KOPT-K1 (cell line): ENCODE measurements around the gene BANF1.

Experiments used
- H3K27ac ChIP-seq: fragments of 200-600 bp; sonication (generic); 2 replicates; pipeline ENCODE4 v1.5.1; 2016; ENCODE audit warnings: antibody characterized with exemption, mild to moderate bottlenecking, low read depth, low read length; ENCODE audit not compliant: poor library complexity, severe bottlenecking
- H3K36me3 ChIP-seq: fragments of 200-600 bp; sonication (generic); 2 replicates; pipeline ENCODE4 v1.5.1; 2017; ENCODE audit warnings: antibody characterized with exemption, mild to moderate bottlenecking, low read length, moderate library complexity; ENCODE audit not compliant: insufficient read depth
- H3K9me3 ChIP-seq: fragments of 200-600 bp; sonication (generic); 2 replicates; pipeline ENCODE4 v1.5.1; 2017; ENCODE audit warnings: antibody characterized with exemption, low read length, mild to moderate bottlenecking; ENCODE audit not compliant: insufficient read depth, poor library complexity, severe bottlenecking

The BANF1 gene

GRCh38 chr11:66001942-66002647 lies at the start of gene BANF1, which contains the start of gene EIF1AD:
TSS of gene BANF1 (plus strand) at chr11:66002503. CDS start at chr11:66003251, 748 bp downstream.
TSS of gene EIF1AD (minus strand) at chr11:66002157. CDS start at chr11:66000389, 1,768 bp downstream.
- Histone ChIP-seq H3K36me3 (peaks cover 71% of the 10 kb centered on the region), H3K9me3 (no peaks in the 10 kb centered on the region), H3K27ac (peak within 1 kb of the TSS; percentile 87)

- H3K27ac ChIP-seq = no peak overlapping the region
These were observed 48.8 kb upstream of the BANF1 start for GRCh38 chr11:65953471-65953870.

GRCh38 chr11:65954771-65955170 lies 47.5 kb upstream of the BANF1 start:
- H3K36me3 ChIP-seq = no peaks in the 10 kb centered on the region
- H3K27ac ChIP-seq = no peak overlapping the region
- no peaks in the 10 kb centered on the region for H3K9me3 ChIP-seq

More at GRCh38 chr11:65953471-65953870, 48.8 kb upstream of the BANF1 start:
- H3K36me3 ChIP-seq = no peaks in the 10 kb centered on the region
- no peaks in the 10 kb centered on the region for H3K9me3 ChIP-seq

GRCh38 chr11:65958291-65958690 lies 44.0 kb upstream of the BANF1 start:
- H3K27ac ChIP-seq = peak overlapping the region; percentile 13
- no peaks in the 10 kb centered on the region for H3K9me3 ChIP-seq
- 0 out of 2 replicates have a peak, but pooled peaks cover 2% of the 10 kb centered on the region for H3K36me3 ChIP-seq

GRCh38 chr11:65958774-65959420 lies 43.4 kb upstream of the BANF1 start:
- Histone ChIP-seq H3K36me3 (peaks cover 8% of the 10 kb centered on the region), H3K27ac (peak overlapping the region; percentile 13), H3K9me3 (no peaks in the 10 kb centered on the region)

GRCh38 chr11:65960824-65961266 lies 41.5 kb upstream of the BANF1 start:
- no peaks in the 10 kb centered on the region for H3K9me3 ChIP-seq
- peaks cover 27% of the 10 kb centered on the region for H3K36me3 ChIP-seq
- peak overlapping the region; percentile 82 for H3K27ac ChIP-seq

GRCh38 chr11:65961267-65962140 lies 40.8 kb upstream of the BANF1 start, which contains the start of gene SART1:
TSS of gene SART1 (plus strand) at chr11:65961734. CDS start at chr11:65961781, 47 bp downstream.
- peak within 1 kb of the TSS; percentile 82 for H3K27ac ChIP-seq
- peaks cover 34% of the 10 kb centered on the region for H3K36me3 ChIP-seq
- no peaks in the 10 kb centered on the region for H3K9me3 ChIP-seq

GRCh38 chr11:65962141-65962564 lies 40.1 kb upstream of the BANF1 start:
- H3K27ac ChIP-seq = peak overlapping the region; percentile 82
- H3K36me3 ChIP-seq = peaks cover 40% of the 10 kb centered on the region
- H3K9me3 ChIP-seq = no peaks in the 10 kb centered on the region

- Histone ChIP-seq H3K27ac (no peak overlapping the region), H3K9me3 (no peaks in the 10 kb centered on the region), H3K36me3 (peaks cover 68% of the 10 kb centered on the region)
These were observed 37.4 kb upstream of the BANF1 start for GRCh38 chr11:65964906-65965305.

GRCh38 chr11:65965986-65966762 lies 36.1 kb upstream of the BANF1 start:
- Histone ChIP-seq H3K9me3 (no peaks in the 10 kb centered on the region), H3K27ac (no peak overlapping the region), H3K36me3 (peaks cover 77% of the 10 kb centered on the region)

GRCh38 chr11:65967329-65967934 lies 34.9 kb upstream of the BANF1 start:
- H3K27ac ChIP-seq = no peak overlapping the region
- H3K36me3 ChIP-seq = peaks cover 87% of the 10 kb centered on the region
- H3K9me3 ChIP-seq = no peaks in the 10 kb centered on the region

GRCh38 chr11:65968600-65969482 lies 33.5 kb upstream of the BANF1 start:
- H3K27ac ChIP-seq = no peak overlapping the region
- H3K36me3 ChIP-seq = peaks cover 94% of the 10 kb centered on the region
- no peaks in the 10 kb centered on the region for H3K9me3 ChIP-seq

GRCh38 chr11:65972116-65972515 lies 30.2 kb upstream of the BANF1 start:
- no peaks in the 10 kb centered on the region for H3K9me3 ChIP-seq
- H3K27ac ChIP-seq = no peak overlapping the region
- peaks cover 77% of the 10 kb centered on the region for H3K36me3 ChIP-seq
